Endothelial cell of umbilical vein (primary cell): ENCODE measurements around the gene FAM187B. TPM values are rescaled to one million over a fixed set of nuclear protein-coding genes. Genes with fewer than 3 reads are reported as not detected.
"Not testable (repeated sequence)": the region's sequence is repeated elsewhere in the genome, so short reads cannot be mapped to it uniquely, and the experiment has no call there.

Experiments
- BruUV-seq: library from RNA; stranded (reverse); fragments of 400-500 nt; replicated peaks from 2 replicates; lab custom pipeline; 2021; lab: Mats Ljungman, UMichigan
- CTCF ChIA-PET: fragments of 300-600, 350-600 bp; sonication (Branson Sonifier 250); formaldehyde crosslinking; loops from one replicate; lab custom pipeline; 2021; ENCODE audit warnings: antibody characterized with exemption, inconsistent platforms; lab: Charles Lee
- POLR2A ChIA-PET: fragments of 300-600, 350-600 bp; sonication (Branson Sonifier 250); formaldehyde crosslinking; loops from one replicate; lab custom pipeline; 2021; ENCODE audit warnings: antibody characterized with exemption, inconsistent platforms; lab: Charles Lee
- DNase-seq: peaks from one replicate; pipeline ENCODE4 v3.0.0-alpha.2; 2011; ENCODE audit warnings: low read depth, low spot score
- FAIRE-seq: peaks from 2 replicates; lab custom pipeline; 2011; peaks lifted over from hg19 to GRCh38; lab: Jason Lieb, UNC
- H2AFZ ChIP-seq: 2 replicates; pipeline ENCODE4 v1.6.0; 2012; ENCODE audit warnings: low read depth, low read length, control low read depth, inconsistent platforms
- H3K27ac ChIP-seq: 2 replicates; pipeline ENCODE4 v1.5.1; 2011; ENCODE audit warnings: low read depth, mild to moderate bottlenecking, control low read depth, low read length, moderate library complexity; ENCODE audit not compliant: insufficient read depth
- H3K27me3 ChIP-seq, 2 experiments: 2 replicates each; pipeline versions ENCODE4 v1.6.0 to v1.6.1; 2011; ENCODE audit warnings: low read length in 2 of 2, mixed read lengths in 1 of 2; ENCODE audit not compliant: control insufficient read depth in 2 of 2, insufficient read depth in 2 of 2
- H3K36me3 ChIP-seq, 2 experiments: 2 replicates in 1 of 2; 3 replicates in 1 of 2; pipeline ENCODE4 v1.5.1; 2011; ENCODE audit warnings: low read length in 2 of 2, mild to moderate bottlenecking in 1 of 2, moderate library complexity in 1 of 2; ENCODE audit not compliant: control insufficient read depth in 2 of 2, insufficient read depth in 2 of 2; ENCODE audit errors: extremely low read depth in 1 of 2
- H3K4me1 ChIP-seq: 3 replicates; pipeline ENCODE4 v1.5.1; 2011; ENCODE audit warnings: mild to moderate bottlenecking, low read length; ENCODE audit not compliant: control insufficient read depth, insufficient read depth; ENCODE audit errors: extremely low read depth
- H3K4me2 ChIP-seq: 2 replicates; pipeline ENCODE4 v1.6.1; 2011; ENCODE audit warnings: low read length, control low read depth, mixed read lengths; ENCODE audit not compliant: insufficient read depth
- H3K4me3 ChIP-seq, 3 experiments: fragments of 200-600 bp in 1 of 3; sonication (generic), shearing (Covaris generic) in 1 of 3; replicated peaks in 1 of 3; 2 replicates each; pipeline ENCODE4 v1.5.1; 2011 to 2016; ENCODE audit warnings: control low read depth in 3 of 3, low read length in 3 of 3, mild to moderate bottlenecking in 2 of 3, inconsistent platforms in 1 of 3, low read depth in 1 of 3, moderate library complexity in 1 of 3; ENCODE audit not compliant: insufficient read depth in 1 of 3
- H3K79me2 ChIP-seq: 2 replicates; pipeline ENCODE4 v1.6.0; 2012; ENCODE audit warnings: low read length, inconsistent platforms; ENCODE audit not compliant: control insufficient read depth, insufficient read depth
- H3K9ac ChIP-seq: replicated peaks from 2 replicates; pipeline ENCODE3; 2011; ENCODE audit warnings: low read length, control low read depth; ENCODE audit not compliant: insufficient read depth; ENCODE audit errors: extremely low read depth
- H3K9me1 ChIP-seq: replicated peaks from 3 replicates; pipeline ENCODE4 v1.6.0; 2011; ENCODE audit warnings: mild to moderate bottlenecking, low read length; ENCODE audit not compliant: control insufficient read depth, insufficient read depth; ENCODE audit errors: extremely low read depth
- H3K9me3 ChIP-seq: replicated peaks from 2 replicates; pipeline ENCODE4 v1.5.1; 2012; ENCODE audit warnings: low read length, inconsistent platforms; ENCODE audit not compliant: control insufficient read depth, insufficient read depth
- H4K20me1 ChIP-seq: replicated peaks from 2 replicates; pipeline ENCODE3; 2011; ENCODE audit warnings: mild to moderate bottlenecking, low read length; ENCODE audit not compliant: control insufficient read depth, insufficient read depth; ENCODE audit errors: extremely low read depth
- CTCF ChIP-seq, 2 donors: IDR thresholded peaks; 1 replicate in 1 of 2; 2 replicates in 1 of 2; pipeline ENCODE4 v1.5.1; 2011; ENCODE audit warnings: low read length in 2 of 2, mild to moderate bottlenecking in 2 of 2, moderate library complexity in 2 of 2, control low read depth in 1 of 2, inconsistent platforms in 1 of 2, low read depth in 1 of 2; ENCODE audit not compliant: insufficient read depth in 1 of 2; ENCODE audit errors: extremely low read depth in 1 of 2
- EZH2 ChIP-seq: IDR thresholded peaks from 2 replicates; pipeline ENCODE4 v1.6.1; 2012; ENCODE audit warnings: borderline replicate concordance, low read depth, mild to moderate bottlenecking, moderate library complexity, low read length, inconsistent platforms; ENCODE audit not compliant: severe bottlenecking
- FOS ChIP-seq: IDR thresholded peaks from 2 replicates; pipeline ENCODE4 v1.6.1; 2011; ENCODE audit warnings: mild to moderate bottlenecking, low read length, moderate library complexity, borderline replicate concordance; ENCODE audit not compliant: insufficient read depth
- GATA2 ChIP-seq: IDR thresholded peaks from 2 replicates; pipeline ENCODE4 v1.7.0; 2011; ENCODE audit warnings: low read depth, mild to moderate bottlenecking, moderate library complexity, mixed read lengths, low read length; ENCODE audit not compliant: insufficient read length, insufficient read depth
- JUN ChIP-seq: IDR thresholded peaks from 2 replicates; pipeline ENCODE4 v1.6.1; 2011; ENCODE audit warnings: borderline replicate concordance, low read depth; ENCODE audit not compliant: insufficient read length, insufficient read depth
- MAX ChIP-seq: IDR thresholded peaks from 2 replicates; pipeline ENCODE4 v1.6.1; 2011; ENCODE audit not compliant: insufficient read depth, insufficient read length
- MYC ChIP-seq: IDR thresholded peaks from one replicate; pipeline ENCODE4 v1.6.1; 2011; ENCODE audit warnings: mild to moderate bottlenecking, low read depth, low read length
- POLR2A ChIP-seq: IDR thresholded peaks from 2 replicates; pipeline ENCODE4 v1.6.1; 2012; ENCODE audit warnings: low read depth, mild to moderate bottlenecking, control low read depth, low read length
- POLR2AphosphoS5 ChIP-seq: IDR thresholded peaks from 2 replicates; pipeline ENCODE4 v1.6.1; 2012; ENCODE audit warnings: low read depth, mild to moderate bottlenecking, control low read depth, low read length, moderate library complexity; ENCODE audit not compliant: insufficient read depth
- dilution Hi-C: fragments of 300-500 bp; cut with MboI; formaldehyde crosslinking; loops from one replicate; pipeline ENCODE4 v1.15.0; 2019; ENCODE audit warnings: low sequenced_read_pairs; ENCODE audit not compliant: extremely low pct_ligation_motif_present
- intact Hi-C: fragments of 100-400 bp; cut with micrococcal nuclease; formaldehyde crosslinking; loops from one replicate; pipeline ENCODE4 v1.10.0; 2022
- polyA plus RNA-seq, 4 experiments: library from polyadenylated mRNA; depleted of rRNA in 3 of 4; stranded (reverse) in 3 of 4; unstranded in 1 of 4; fragments of >200 nt; gene quantifications; 2 replicates each; pipeline versions ENCODE4 v1.2.1 to v1.2.3, GENCODE V29; 2011 to 2012; ENCODE audit warnings: missing spikeins in 1 of 4
- total RNA-seq: library from RNA; stranded (reverse); gene quantifications from 2 replicates; pipeline ENCODE4 v1.2.3, GENCODE V29; 2021

The FAM187B gene
- total and polyA plus RNA-seq, 2 donors (not counting 3 experiments of a cell fraction or from before 2014, with no cell fraction given), result not detected

GRCh38 chr19:35196861-35197260 is 31.7 kb downstream of the FAM187B start:
- H3K27ac ChIP-seq, H2AFZ ChIP-seq, H3K79me2 ChIP-seq, CTCF ChIA-PET, dilution Hi-C loops, intact Hi-C loops, H4K20me1 ChIP-seq, FAIRE-seq, H3K9me3 ChIP-seq, H3K4me1 ChIP-seq, H3K4me2 ChIP-seq, H3K9me1 ChIP-seq, H3K36me3 ChIP-seq, H3K4me3 ChIP-seq, DNase-seq, POLR2A ChIA-PET, BruUV-seq, H3K9ac ChIP-seq: not testable (repeated sequence)
- peaks cover 3 to 17% of the 10 kb centered on the region in 2 experiments for H3K27me3 ChIP-seq

- H3K79me2 ChIP-seq, result no peaks in the 10 kb centered on the region
- no peak overlapping the region for H3K27ac ChIP-seq
- intact Hi-C loops, result no loop called here
- no TSS peak for BruUV-seq
- no peak overlapping the region for H3K9ac ChIP-seq
- no peak overlapping the region for H3K4me2 ChIP-seq
- TF ChIP-seq MYC (no peak), EZH2 (no peak), GATA2 (no peak), POLR2AphosphoS5 (no peak), MAX (no peak), FOS (no peak), JUN (no peak), CTCF (IDR thresholded peaks at IDR 0.05; ENCODE audit: extremely low read depth in 1 of 2, insufficient read depth in 1 of 2, low read depth in 1 of 2, low read length in 2 of 2) (no peak), POLR2A (no peak)
- FAIRE-seq (no peak), DNase-seq (no peak)
- H3K4me1 ChIP-seq, result no peaks in the 10 kb centered on the region
- H3K36me3 ChIP-seq, result no peaks in the 10 kb centered on the region
- ChIA-PET CTCF (no interaction called here), POLR2A (no interaction called here)
- H2AFZ ChIP-seq, result no peak overlapping the region
- dilution Hi-C loops, result no loop called here
- no peaks in the 10 kb centered on the region for H3K9me3 ChIP-seq
- no peak overlapping the region for H3K4me3 ChIP-seq
- H3K9me1 ChIP-seq, result no peaks in the 10 kb centered on the region
- peaks cover 6 to 17% of the 10 kb centered on the region in 2 experiments for H3K27me3 ChIP-seq
- H4K20me1 ChIP-seq, result no peaks in the 10 kb centered on the region
These were observed 32.7 kb downstream of the FAM187B start for GRCh38 chr19:35195830-35196229.
